D721Med (cell line): ENCODE data around the gene FARSA.

Source experiments
- DNase-seq: peaks from one replicate; pipeline ENCODE4 v3.0.0; 2011; ENCODE audit warnings: low spot score; ENCODE audit not compliant: insufficient read length
- FAIRE-seq: peaks from 2 replicates; lab custom pipeline; 2011; peaks lifted over from hg19 to GRCh38; lab: Jason Lieb, UNC
- CTCF ChIP-seq: IDR thresholded peaks from 2 replicates; pipeline ENCODE4 v1.5.1; 2012; ENCODE audit warnings: mild to moderate bottlenecking, control low read depth; ENCODE audit not compliant: insufficient read depth; ENCODE audit errors: missing control alignments

The FARSA gene

DNA sequence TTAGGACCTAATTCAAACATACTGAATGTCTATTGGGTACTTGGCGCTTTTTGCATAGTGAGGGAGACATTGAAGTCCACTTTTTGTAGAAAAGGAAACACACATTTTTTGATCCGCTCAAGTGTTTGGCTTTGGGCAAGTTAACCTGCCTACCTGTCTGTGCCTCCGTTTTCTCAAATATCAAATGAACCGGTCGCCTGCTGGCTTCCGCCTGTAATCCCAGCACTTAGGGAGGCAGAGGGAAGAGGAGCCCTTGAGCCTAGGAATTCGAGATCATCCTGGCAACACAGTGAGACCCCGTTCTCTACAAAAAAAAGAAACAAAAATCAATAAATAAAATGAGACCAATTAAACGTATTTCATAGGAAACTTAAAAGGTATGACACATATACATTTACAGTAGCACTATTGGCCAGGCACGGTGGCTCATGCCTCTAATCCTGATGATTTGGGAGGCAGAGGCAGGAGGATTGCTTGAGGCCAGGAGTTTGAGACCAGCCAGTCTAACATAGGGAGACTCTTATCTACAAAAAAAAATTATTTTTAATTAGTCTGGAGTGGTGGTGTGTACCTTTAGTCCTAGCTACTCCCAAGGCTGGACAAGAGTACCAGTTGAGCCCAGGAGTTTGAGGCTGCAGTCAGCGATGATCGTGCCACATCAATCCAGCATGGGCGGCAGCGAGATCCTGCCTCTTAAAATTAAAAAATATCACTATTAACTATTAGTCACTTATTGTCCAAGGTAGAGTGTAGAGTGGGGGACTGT lies 13.4 kb upstream of the FARSA start:
- DNase-seq, result no peak

DNA sequence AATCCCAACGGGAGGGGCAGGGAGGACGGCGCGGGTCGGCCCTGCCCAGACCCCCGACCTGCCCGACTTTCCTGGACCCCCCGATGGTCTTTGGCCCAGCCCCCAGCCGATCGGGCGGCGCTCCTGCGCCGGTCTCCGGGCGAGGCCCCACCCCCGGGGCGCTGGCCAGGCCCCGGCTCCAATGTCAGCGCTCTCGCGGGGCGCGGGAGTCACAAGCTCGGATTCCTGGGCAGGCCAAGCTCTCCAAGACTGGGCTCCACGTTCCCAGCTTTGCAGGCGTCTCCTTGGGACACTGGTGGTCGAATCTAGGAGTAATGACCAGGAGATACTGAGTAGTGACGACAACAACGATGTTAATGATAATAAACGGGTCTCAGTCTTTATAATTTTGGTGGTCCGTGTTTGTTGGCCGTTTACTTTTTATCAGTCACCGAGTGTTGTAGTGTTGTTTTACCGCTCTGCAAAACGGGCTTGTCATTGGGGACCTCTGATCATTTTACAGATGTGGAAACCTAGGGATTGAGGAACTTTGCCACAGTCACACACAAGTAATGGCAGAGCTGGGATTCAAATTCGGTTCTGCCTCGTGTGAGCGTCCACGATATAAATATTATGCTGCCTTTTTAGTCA lies 12.7 kb upstream of the FARSA start:
- DNase-seq, result no peak
- FAIRE-seq, result no peak
- TF ChIP-seq CTCF, result no peak

More for the DNA sequence above, 13.4 kb upstream of the FARSA start:
- FAIRE-seq, result no peak
- no peak for TF ChIP-seq CTCF

DNA sequence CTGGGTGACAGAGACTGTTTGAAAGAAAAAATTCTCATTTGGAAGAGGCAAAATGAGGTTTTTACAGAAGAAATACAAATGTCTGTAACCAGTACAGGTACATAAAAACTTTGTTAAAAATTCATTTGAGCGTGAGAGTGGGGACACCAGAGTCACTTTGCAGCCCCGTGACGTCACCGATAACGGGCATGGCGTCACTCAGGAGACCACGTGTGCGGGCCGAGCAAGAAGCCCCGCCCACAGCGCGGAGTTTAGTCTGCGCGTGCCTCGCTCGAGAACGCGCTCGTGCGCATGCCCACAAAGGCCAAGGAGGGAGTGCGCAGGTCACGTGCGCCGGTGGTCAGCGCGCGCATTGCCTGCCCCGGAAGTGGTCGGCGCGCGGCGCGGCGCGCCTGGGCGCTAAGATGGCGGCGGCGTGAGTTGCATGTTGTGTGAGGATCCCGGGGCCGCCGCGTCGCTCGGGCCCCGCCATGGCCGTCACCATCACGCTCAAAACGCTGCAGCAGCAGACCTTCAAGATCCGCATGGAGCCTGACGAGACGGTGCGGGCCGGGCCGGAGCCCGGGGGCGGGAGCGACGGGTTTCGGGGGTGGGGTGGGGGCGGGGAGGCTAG lies 12.1 kb upstream of the FARSA start, which contains the start of gene RAD23A:
TSS of gene RAD23A (plus strand) at position 384 of the 613 bp plus-strand sequence. CDS start at position 471, 87 bp downstream.
- peak; percentile 91 for DNase-seq
- no peak for FAIRE-seq
- TF ChIP-seq CTCF, result no peak

DNA sequence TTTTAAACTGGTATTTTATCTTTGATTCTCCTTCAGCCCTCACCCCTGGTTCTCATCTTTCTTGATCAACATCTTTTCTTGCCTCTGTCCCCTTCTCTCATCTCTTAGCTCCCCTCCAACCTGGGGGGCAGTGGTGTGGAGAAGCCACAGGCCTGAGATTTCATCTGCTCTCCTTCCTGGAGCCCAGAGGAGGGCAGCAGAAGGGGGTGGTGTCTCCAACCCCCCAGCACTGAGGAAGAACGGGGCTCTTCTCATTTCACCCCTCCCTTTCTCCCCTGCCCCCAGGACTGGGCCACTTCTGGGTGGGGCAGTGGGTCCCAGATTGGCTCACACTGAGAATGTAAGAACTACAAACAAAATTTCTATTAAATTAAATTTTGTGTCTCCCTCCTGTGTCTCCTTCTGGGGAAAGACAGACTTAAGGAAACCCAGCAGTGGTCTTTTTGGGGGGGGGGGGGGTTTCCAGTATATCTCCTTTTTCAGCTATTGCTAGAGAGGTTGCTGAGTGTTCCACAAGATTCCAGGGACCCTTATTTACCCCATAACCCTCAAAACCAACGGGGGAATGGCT lies 10.7 kb upstream of the FARSA start:
- no peak for TF ChIP-seq CTCF
- FAIRE-seq, result no peak
- no peak for DNase-seq

DNA sequence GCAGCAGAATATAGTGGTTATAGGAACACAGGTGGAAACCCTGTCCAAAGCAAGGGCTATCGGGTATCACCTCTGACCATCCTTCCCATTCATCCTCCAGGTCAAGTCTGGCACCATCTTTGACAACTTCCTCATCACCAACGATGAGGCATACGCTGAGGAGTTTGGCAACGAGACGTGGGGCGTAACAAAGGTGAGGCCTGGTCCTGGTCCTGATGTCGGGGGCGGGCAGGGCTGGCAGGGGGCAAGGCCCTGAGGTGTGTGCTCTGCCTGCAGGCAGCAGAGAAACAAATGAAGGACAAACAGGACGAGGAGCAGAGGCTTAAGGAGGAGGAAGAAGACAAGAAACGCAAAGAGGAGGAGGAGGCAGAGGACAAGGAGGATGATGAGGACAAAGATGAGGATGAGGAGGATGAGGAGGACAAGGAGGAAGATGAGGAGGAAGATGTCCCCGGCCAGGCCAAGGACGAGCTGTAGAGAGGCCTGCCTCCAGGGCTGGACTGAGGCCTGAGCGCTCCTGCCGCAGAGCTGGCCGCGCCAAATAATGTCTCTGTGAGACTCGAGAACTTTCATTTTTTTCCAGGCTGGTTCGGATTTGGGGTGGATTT lies 10.0 kb upstream of the FARSA start:
- no peak for DNase-seq
- no peak for TF ChIP-seq CTCF
- FAIRE-seq, result no peak

GRCh38 chr19:12940897-12941296 lies 7.4 kb upstream of the FARSA start:
- no peak for TF ChIP-seq CTCF
- DNase-seq, result no peak
- FAIRE-seq, result no peak
